OCI-LY3 (cell line): ENCODE data around the gene HMCN1.

Experiments used
- EZH2phosphoT487 ChIP-seq: fragments of 200-600 bp; shearing (Covaris generic); IDR thresholded peaks from 2 replicates; pipeline ENCODE4 v1.6.1; 2018; ENCODE audit warnings: antibody characterized with exemption, mixed run types, low read depth
- TF ChIP-seq, protein P1 (sequence below): fragments of 200-600, 300-600 bp; sonication (generic); IDR thresholded peaks from 2 replicates; pipeline ENCODE4 v1.5.1; 2014; ENCODE audit warnings: antibody characterized with exemption, low read length, low read depth

DNA sequence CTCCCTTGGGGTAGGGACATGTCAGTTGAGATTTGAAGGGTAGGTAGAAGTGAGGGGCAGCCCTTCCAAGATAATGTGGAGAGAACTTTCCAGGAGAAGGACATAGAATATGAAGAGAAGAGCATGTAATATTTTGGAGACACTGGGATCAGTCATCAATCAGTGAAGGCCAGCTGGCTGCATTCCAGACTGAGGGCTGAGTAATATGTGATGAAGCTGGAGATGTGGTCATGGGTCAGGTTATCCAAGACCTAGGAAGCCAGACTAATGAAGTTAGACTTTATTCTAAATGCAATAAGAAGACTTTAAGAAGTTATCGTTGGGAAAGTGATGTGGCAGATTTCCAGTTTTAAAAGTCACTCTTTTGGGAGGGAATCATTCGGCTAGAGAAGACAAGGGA lies 262.0 kb downstream of the HMCN1 start:
- TF ChIP-seq, protein P1, sequence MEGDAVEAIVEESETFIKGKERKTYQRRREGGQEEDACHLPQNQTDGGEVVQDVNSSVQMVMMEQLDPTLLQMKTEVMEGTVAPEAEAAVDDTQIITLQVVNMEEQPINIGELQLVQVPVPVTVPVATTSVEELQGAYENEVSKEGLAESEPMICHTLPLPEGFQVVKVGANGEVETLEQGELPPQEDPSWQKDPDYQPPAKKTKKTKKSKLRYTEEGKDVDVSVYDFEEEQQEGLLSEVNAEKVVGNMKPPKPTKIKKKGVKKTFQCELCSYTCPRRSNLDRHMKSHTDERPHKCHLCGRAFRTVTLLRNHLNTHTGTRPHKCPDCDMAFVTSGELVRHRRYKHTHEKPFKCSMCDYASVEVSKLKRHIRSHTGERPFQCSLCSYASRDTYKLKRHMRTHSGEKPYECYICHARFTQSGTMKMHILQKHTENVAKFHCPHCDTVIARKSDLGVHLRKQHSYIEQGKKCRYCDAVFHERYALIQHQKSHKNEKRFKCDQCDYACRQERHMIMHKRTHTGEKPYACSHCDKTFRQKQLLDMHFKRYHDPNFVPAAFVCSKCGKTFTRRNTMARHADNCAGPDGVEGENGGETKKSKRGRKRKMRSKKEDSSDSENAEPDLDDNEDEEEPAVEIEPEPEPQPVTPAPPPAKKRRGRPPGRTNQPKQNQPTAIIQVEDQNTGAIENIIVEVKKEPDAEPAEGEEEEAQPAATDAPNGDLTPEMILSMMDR: no peak
- no peak for TF ChIP-seq EZH2phosphoT487
